Brain microvascular endothelial cell (primary cell): ENCODE measurements around the gene FBXW11.

ENCODE experiments used
- DNase-seq: peaks from one replicate; pipeline ENCODE4 v3.0.0-alpha.2; 2020
- H3K27ac ChIP-seq: fragments of 250-450 bp; sonication (Bioruptor Pico); 2 replicates; pipeline ENCODE4 v1.5.1; 2020; ENCODE audit warnings: mild to moderate bottlenecking, moderate library complexity
- H3K27me3 ChIP-seq: fragments of 250-450 bp; sonication (Bioruptor Pico); replicated peaks from 2 replicates; pipeline ENCODE4 v1.5.1; 2020; ENCODE audit warnings: mild to moderate bottlenecking
- H3K36me3 ChIP-seq: fragments of 250-450 bp; sonication (Bioruptor Pico); replicated peaks from 2 replicates; pipeline ENCODE4 v1.5.1; 2020; ENCODE audit warnings: mild to moderate bottlenecking
- H3K4me3 ChIP-seq: 2 replicates; pipeline ENCODE4 v1.5.1; 2011; ENCODE audit warnings: low read depth, mild to moderate bottlenecking, control low read depth, low read length, moderate library complexity
- in situ Hi-C: cut with HindIII; loops from 2 replicates; pipeline ENCODE4 v1.10.0; 2017; ENCODE audit warnings: low sequenced_read_pairs, low pct_ligation_motif_present
- TF ChIP-seq, protein P1 (sequence below): IDR thresholded peaks from 2 replicates; pipeline ENCODE4 v1.5.1; 2011; ENCODE audit warnings: low read depth, mild to moderate bottlenecking, moderate library complexity, low read length, control low read depth, inconsistent platforms; ENCODE audit errors: missing control alignments

Gene FBXW11

DNA sequence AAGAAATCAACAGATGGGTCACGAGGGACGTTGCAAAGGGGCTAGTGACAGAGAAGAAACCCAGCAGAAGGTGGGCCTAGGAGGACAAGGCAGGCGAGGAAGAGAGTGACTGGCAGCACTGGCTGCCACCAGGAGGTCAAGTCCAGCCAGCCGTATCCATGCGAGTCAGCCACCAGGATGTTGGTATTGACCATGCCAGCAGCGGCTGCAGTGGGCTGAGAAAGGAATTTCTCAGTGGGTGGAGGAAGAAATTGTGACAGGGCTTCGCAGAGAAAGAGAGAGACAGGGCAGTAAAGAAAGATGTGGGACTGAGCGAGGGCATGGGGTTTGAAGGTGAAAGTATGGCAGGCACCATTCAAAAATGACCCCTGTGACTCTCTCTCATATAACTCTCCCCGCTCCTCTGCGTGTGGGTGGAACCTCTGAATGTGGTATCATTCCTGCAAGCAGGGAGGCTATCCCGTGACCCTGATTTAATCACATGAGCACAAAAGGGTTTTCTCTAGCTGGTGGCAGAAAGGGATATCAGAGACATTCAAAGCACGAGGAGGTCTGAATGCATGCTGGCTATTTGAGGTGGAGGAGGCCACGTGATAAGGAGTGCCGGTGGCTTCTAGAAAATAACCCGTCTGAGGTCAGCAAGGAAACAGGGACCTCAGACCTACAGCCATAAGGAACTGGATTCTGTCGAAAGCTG lies 45.4 kb upstream of the FBXW11 start:
- in situ Hi-C loops, result no loop called here
- H3K27me3 ChIP-seq, result no peaks in the 10 kb centered on the region
- peaks cover 62% of the 10 kb centered on the region for H3K36me3 ChIP-seq
- H3K27ac ChIP-seq, result peak overlapping the region; percentile 60
- TF ChIP-seq, protein P1, sequence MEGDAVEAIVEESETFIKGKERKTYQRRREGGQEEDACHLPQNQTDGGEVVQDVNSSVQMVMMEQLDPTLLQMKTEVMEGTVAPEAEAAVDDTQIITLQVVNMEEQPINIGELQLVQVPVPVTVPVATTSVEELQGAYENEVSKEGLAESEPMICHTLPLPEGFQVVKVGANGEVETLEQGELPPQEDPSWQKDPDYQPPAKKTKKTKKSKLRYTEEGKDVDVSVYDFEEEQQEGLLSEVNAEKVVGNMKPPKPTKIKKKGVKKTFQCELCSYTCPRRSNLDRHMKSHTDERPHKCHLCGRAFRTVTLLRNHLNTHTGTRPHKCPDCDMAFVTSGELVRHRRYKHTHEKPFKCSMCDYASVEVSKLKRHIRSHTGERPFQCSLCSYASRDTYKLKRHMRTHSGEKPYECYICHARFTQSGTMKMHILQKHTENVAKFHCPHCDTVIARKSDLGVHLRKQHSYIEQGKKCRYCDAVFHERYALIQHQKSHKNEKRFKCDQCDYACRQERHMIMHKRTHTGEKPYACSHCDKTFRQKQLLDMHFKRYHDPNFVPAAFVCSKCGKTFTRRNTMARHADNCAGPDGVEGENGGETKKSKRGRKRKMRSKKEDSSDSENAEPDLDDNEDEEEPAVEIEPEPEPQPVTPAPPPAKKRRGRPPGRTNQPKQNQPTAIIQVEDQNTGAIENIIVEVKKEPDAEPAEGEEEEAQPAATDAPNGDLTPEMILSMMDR, result no peak
- H3K4me3 ChIP-seq, result no peak overlapping the region
- no peak for DNase-seq

DNA sequence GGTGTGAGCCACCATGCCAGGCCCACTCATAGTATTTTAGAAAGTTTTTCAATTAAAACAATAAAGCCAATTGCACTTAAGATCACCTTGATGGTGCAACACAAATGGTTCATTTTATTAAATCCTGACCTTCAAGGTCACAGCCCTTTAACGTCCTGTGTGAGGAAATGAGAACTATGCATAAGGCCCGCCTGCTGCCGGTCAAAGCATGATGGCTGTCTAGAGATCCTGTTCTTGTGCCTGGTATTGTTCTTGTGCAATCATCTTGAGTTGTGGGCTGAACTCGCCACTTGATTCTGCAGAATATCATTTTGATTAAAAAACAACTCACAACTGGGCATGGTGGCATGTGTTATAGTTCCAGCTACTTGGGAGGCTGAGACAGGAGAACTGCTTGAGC lies 43.6 kb upstream of the FBXW11 start:
- TF ChIP-seq, protein P1, result no peak
- no peak for DNase-seq
- Histone ChIP-seq H3K4me3 (no peak overlapping the region), H3K27ac (no peak overlapping the region), H3K27me3 (no peaks in the 10 kb centered on the region), H3K36me3 (peaks cover 61% of the 10 kb centered on the region)
- in situ Hi-C loops, result no loop called here

DNA sequence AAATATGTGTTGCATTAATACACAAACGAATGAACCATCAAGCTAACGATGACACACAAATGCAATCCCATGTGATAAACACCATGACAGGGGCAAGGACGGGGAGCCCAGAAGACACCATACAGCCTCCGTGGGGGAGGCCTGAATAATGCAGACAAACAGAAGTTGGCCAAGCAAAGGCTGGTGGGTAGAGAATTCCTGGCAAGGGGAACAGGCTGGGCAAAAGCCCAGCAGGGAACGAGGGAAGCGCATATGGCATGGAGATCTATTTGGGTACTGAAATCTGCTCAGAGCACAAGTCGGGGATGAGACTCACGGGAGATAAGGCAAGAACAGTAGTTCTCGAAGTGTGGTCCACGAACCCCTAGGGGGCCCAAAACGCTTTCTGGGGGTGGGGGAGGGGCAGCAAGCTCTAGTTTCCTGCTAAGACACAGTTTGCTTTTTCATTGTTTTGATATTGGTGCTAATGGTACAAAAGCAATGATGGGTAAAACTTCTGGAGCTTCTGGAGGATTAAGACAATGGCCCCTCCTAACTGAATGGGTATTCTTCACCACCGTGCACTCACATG lies 42.9 kb upstream of the FBXW11 start:
- no peaks in the 10 kb centered on the region for H3K27me3 ChIP-seq
- in situ Hi-C loops, result no loop called here
- DNase-seq, result no peak
- TF ChIP-seq, protein P1, result peak; percentile 22
- H3K27ac ChIP-seq, result no peak overlapping the region
- no peak overlapping the region for H3K4me3 ChIP-seq
- H3K36me3 ChIP-seq, result peaks cover 61% of the 10 kb centered on the region

DNA sequence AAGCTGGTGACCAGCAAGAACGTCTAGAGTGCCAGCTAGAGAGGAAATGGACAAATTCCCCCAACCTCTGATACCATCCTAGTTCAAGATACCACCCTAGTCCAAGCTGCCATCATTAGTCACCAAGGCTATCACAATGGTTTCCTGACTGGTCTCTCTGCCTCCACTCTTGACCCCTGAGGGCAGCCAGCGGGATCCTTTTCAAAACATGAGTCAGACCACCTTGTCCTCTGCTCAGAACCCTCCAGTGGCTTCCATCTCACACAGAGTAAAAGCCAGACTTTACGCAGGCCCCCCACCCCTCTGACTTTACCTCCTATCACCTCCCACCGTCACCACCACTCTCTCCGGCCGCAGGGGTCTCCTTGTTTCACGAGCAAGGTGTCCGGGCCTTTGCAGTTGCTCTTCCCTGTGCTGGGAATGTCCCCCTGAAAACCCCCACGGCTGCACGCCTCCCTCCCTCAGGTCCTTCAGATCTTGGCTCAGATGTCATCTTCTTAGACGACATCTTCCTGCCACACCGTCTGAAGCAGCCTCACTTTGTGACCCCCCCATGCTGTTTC lies 42.2 kb upstream of the FBXW11 start:
- H3K27me3 ChIP-seq, result no peaks in the 10 kb centered on the region
- peak; percentile 24 for DNase-seq
- no peak overlapping the region for H3K4me3 ChIP-seq
- in situ Hi-C loops, result no loop called here
- peaks cover 63% of the 10 kb centered on the region for H3K36me3 ChIP-seq
- TF ChIP-seq, protein P1, result no peak
- H3K27ac ChIP-seq, result no peak overlapping the region

DNA sequence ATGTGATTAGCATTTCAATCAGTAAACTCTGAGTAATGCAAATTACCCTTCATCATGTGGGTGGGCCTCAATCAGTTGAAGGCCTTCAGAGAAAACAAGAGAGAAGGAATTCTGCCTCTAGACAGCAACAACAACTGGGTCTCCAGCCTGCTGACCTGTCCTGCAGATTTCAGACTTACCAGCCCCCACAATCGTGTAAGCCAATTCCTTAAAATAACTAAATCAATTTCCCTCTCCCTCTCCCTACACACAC lies 41.7 kb upstream of the FBXW11 start:
- in situ Hi-C loops, result no loop called here
- TF ChIP-seq, protein P1, result no peak
- Histone ChIP-seq H3K27me3 (no peaks in the 10 kb centered on the region), H3K4me3 (no peak overlapping the region), H3K27ac (no peak overlapping the region), H3K36me3 (peaks cover 59% of the 10 kb centered on the region)
- no peak for DNase-seq
